ENCODE data around the gene ATRNL1. TPM values are rescaled to one million over a fixed set of nuclear protein-coding genes. Genes with fewer than 3 reads are reported as not detected.

The ATRNL1 gene
- total RNA-seq, 1 donor from 2014 or later: 856 TPM

DNA sequence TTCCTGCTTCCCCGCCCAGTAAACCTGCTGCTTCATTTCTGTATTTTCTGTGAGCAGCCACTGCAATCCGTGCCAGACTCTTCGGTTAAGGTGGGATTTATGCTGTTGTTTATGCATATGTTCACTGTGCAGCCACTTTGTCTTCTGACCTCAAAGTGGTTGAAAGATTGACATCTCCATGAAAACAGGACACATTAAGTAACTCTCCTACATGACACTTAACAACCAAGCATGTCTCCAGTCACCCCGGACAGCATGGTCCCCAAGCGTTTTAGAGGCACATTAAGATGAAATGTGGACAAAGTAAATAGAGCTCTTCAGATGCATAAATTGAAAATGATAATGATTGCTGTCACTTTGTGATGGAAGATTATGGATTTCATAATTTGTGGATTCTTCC lies 758.5 kb downstream of the ATRNL1 start:
- DNase-seq: no peak

DNA sequence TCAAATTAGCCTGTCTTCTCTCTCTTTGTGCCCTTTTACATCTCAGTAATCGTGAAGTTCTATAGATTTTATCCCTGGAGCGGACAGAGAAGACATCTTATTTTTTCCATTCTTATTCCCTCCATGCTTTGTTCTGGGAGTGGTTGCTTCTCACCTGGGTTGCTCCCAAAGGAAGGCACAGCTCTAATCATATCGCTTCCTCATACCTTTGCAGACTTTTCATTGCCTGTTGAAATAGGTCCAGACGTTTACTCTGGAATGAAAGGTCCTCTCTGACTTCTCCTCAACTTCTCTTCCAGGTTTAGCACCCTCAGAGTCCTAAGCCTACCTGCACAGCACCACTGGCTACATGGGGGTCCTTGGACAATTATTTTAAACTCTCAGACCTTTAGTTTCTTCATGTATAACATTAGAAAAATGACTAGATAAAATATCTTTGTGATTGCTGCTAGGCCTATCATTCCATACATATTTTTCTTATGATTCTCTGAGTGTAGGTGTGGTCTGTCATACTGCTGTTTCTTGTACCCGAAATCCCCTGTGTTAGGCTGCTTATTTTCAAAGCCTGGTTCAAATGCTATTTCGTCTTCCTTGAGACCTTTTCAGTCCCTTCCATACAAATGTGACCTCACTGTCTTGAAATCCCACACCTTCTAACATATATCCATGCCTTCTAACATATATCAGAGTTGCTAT lies 761.7 kb downstream of the ATRNL1 start:
- no peak for DNase-seq

DNA sequence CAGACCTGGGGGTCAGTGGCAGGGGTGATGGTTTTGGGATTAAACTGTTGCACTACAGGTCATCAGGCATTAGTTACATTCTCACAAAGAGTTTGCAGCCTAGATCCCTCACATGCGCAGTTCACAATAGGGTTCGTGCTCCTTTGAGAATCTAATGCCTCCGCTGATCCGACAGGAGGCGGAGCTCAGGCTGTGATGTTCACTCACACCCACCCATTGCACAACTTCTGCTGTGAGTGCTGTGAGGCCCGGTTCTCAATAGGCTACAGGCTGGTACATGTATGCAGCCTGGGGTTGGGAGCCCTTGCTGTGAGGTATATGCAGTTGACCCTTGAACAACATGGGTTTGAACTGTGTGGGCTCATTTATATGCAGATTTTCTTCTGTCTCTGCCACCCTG lies 763.4 kb downstream of the ATRNL1 start:
- no peak for DNase-seq

DNA sequence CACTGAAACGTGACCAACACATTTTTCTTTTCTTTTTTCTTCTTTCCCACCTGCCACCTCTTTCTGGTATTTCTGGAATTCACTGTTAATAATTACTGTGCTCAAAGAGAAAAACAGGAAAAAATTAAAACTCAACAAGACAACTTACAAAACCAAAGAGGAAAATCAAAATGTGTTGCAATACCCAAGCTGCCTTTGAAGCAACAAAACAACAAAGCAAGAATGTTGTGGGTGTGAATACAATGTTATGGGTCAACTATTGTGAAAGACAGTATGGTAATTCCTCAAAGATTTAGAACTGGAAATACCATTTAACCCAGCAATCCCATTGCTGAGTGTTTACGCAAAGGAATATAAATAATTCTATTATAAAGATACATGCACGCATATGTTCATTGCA lies 764.7 kb downstream of the ATRNL1 start:
- DNase-seq: no peak

DNA sequence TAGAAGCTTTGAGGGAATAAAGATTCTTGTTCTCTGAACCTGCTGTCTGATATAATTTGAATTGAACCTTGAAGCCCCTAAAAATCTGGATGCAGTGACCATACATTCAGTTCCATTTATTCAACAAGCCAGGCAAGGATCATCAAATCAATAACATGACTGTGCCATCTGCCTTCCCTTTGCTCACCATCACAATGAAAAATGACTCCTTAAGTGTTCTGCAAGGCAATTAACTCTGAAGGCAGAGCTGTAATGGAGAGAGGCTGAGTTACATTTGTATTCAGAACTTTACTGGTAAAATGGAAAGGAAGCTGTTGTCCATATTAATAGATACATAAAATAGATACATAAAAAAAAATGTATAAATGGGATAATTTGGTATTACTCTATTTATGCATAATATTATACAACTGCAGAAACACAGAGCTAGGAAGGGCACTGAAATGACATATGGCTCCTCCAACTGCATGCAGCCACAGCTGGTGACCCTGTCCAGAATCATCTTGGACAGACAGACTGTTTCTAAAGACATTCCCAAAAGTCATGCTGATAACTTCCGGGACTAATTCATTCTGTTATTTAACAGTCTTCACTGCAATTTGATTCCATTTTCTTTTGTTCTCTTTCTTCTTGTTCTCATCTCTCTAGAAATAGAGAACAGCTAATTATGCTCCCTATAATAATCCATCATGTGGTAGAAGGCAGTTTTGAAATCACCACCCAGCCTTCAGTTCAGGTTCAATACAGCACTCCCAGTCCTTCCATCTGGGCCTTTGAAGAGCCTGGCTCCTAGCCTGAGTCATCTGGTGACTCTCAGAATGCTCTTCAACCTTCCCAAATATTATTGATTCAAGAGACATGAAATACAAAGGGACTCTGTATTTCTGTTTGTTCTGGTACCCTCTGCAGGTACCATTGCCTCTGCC lies 767.3 kb downstream of the ATRNL1 start:
- DNase-seq: no peak

DNA sequence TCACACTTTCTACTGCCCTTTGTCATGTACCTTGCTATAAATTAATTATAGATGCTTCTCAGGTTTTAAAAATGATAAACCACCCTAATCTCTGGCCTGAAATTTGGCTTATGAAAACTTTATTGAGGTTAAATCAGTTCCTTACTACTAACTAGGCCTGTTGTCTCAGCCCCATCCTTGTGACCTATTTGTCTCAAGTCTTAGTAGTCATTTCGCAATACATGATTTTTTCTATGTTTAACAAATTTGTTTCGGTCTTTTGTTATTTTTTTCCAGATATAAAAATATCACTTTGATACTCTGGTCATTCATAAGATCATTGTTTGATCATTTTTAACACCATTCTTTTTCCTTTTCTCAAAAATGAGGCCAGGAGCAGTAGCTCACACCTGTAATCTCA lies 768.3 kb downstream of the ATRNL1 start:
- no peak for DNase-seq

DNA sequence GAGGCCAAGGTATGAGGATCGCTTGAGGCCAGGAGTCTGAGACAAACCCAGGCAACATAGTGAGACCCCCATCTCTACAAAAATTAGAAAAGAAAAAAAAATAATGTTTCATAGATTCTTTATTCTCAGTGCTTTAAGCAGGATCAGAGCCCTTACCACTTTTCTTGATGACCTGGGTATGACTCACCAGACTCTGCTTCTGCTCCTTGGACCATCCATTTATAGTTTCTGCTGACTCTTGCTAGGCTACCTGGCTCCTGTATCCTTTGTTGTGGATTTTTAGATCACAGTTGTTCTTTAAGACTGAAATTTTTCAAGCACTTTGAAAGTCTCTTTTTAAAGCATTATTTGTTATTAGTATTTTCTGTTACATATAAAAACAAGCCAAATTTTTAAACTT lies 768.7 kb downstream of the ATRNL1 start:
- no peak for DNase-seq

DNA sequence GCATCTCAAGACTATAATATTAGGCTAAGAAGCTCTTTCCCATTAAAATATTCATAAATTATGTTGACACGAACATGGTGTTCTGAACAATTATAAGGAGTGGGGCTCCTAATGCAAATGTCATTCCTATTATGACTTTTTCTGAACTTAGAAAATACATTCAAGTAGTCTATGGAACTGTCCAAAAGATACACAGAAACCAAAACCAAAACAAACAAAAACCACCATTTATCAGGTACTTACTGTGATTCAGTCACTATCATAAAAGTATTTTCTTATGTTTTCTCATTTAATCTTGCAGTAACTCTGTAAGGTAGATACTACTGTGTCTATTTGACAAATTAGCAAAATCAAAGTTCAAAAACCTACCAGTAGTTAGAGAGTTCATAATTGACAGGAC lies 773.0 kb downstream of the ATRNL1 start:
- DNase-seq: no peak

DNA sequence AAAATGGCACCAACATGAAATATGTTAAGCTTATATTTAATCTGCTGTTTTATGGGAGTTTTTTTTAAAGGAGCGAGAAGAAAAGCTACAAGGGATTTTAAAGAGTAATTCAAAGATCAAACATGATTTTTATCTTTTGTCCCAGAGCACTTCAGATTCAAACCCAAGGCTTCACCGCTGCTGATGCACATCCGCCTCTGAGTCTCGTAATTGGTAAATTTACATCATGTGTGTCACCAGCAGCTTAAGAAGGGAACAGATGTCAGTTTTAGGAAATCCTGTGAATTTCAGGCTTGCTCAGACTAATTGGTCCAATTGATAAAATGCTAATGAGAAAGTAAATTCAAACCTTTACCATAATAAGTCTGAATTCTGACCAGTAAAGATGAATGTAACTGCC lies 773.5 kb downstream of the ATRNL1 start:
- no peak for DNase-seq

DNA sequence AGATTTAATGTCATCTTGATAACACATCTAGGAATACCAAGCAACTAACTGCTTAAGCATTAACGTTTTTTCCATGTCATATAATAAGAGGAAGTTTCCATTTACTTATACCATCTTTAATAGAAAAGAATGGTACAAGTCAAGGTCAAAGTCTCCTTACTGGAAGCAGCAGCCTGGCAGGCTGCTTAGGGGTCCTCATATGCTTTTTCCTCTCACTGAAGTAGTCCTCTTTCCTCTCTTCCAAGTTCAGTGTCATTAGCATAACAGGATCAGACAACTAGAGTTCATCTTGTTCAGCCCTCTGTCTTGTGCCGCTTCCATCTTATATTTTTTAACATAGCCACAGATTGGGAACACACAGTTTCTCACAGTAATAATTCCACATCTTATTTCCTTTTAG lies 774.1 kb downstream of the ATRNL1 start:
- no peak for DNase-seq

DNA sequence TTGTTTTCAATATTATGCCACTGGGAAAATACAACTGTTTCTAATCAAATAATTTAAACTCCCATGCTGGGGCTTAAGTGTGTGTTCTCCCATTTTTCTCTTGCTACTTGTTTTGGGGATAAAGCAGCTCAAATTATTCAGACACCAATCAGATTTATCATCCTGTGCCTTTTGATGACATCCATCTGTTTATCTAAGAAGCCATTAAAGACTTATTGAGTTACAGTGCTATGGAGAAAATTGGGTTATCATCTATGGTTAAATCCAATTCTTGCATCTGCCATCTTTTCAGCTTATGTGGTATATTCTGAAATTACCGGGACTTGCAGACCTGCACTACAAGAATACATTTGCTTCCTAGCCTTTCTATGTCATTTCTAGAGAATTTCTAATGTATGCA lies 778.7 kb downstream of the ATRNL1 start:
- DNase-seq: no peak

DNA sequence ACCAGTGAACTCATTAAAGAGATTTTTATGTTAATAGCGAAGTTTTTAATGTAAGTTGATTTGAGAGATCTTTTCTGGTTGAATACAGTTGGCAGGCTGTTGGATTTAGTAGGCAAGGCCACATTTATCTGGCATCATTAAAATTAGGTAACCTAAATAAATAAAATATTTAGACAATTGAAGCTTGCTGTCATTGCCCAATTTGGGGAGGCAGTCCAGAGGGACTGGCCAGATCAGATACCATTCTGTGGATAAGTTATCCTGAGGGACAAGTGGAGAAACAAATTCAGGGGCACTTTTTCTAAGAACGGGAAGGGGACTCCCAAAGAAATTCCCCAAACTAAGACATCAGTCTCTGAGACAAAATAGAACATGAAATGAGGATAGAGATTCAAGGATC lies 782.0 kb downstream of the ATRNL1 start:
- DNase-seq: no peak

DNA sequence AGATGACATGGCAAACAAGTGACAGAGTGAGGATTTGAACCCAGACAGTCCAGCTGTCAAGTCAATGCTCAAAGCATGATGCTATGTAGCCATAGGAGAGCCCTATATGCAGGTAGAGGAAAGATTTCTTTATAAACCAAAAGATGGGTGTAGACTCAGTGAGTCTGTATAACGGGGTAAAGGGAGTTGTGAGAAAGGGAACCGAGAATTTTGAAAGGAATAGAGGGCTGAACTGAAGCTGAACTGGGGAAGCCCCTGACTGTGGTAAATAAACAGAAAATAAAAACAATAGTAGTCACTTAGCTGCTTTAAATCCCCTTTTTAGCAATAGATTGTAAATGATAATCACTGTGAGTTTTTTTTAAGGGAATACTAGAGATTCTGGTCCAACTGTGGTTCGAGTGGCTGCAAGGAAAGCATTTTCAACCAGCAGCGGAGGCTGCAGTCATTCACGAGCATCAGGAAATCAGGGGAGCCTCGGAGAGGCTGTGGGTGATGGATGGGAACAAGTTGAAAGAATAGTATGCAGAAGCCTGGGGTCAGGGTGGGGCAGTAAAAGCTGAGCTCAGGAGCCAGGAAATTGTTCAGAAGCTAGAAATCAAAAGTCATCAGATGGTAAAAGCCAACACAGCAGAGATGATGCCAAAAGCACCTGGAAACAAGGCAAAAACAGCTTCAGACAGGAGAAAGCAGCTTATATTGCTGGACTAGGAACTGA lies 786.4 kb downstream of the ATRNL1 start:
- DNase-seq: no peak

DNA sequence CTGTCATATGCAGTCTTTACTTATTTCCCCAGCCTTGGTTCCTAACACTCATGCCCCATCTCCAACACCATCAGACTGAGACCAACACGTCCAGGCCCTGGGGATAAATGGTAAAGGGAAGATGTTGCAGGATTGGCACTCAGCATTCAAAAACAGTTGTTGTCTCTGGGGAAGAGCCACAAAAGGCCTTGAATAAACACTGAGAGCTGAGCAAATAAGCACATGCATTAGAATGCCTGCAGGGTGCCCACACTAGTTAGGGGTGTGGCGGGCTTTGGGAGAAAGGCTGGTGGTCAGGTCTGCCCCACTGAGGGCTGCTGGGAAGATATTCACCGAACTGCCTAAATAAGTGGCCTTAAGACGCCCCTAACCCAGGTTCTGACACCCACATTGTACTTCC lies 788.9 kb downstream of the ATRNL1 start:
- no peak for DNase-seq

DNA sequence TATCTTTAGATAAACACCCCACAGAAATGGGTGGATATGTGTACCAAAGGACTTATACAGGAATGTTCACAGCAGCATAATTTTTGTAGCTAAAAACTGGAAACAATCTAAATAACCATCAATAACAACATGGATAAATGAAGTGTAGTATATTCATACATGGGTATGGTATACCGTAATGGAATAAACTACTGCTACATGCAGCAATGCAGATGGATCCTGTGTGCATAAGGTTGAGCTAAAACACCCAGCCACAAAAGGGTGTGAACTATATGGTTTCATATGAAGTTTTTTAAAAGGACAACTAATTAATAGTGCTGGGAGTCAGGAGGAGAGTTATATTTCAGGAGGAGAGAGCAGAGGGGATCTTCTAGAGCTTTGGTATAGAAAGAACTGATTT lies 790.2 kb downstream of the ATRNL1 start:
- no peak for DNase-seq

DNA sequence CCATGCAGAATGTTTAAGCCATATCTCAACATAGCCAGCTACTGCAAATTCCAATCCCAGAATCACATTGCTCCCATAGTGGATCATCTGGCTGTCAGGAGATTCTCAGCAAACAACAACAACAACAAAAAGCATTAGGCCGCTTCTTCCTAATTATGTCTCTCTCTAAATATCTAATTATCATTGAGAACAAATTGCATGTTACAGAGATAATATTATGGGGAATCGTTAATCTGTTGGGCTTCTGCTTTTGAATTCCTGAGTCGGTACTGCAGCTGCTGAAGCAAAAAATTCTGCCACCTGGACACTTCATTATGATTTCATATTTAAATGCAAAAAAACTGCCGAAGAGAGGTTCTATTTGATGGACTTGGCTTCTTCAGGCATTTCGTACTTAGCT lies 791.2 kb downstream of the ATRNL1 start:
- DNase-seq: no peak

DNA sequence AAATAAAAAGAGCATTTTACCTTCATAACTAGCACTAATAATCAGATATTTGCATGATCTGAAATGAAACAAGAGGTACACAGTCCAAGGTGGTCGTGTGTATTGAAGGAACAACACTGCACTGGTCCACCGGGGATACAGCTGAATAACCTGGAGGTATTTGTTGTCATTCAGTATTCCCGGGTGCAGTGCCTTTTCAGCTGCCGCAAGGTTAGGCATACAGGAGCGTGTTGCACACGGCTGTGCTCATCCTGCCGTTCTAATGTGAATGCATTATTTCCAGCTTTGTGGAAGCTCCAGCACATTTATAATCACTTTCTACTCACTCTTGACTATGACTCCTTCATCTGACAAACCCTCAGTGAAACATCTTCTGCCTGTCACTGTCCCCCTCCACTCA lies 802.0 kb downstream of the ATRNL1 start:
- no peak for DNase-seq

DNA sequence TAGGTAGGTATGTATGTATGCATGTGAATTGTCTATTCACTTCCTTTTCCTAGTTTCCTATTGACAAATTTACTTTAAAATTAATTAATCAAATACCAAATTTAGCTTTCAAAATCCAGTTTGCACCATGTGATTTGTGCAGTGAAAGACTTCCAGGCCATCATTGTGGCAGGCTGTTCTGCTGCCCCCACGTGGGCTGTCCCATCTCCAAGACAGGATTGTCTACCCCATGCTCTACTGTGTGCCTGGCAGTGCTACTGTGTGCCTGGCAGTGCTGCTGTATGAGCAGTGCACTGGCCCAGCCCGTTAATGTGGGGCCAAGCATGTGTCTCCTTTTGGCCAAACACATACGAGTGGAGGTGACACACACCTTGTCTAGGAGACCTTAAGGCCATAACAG lies 805.1 kb downstream of the ATRNL1 start:
- no peak for DNase-seq

DNA sequence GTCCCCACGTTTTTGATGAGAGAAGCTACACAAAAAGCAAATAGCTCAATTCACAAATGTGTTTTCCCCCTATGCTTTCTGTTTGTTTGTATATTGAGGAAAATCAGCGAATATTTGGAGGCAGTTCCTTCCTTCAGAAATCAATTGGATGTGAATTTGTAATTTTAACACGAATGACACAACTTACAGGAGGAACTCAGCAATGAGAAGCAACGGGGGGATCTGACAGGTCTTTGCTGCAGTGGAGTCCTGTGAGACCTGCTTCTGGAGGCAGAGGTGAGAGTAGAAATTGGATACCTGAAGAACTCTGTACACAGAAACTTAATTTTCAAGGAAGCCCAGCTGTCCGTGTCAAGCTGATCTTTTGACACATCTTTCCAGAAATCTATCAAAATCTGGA lies 809.4 kb downstream of the ATRNL1 start:
- no peak for DNase-seq

DNA sequence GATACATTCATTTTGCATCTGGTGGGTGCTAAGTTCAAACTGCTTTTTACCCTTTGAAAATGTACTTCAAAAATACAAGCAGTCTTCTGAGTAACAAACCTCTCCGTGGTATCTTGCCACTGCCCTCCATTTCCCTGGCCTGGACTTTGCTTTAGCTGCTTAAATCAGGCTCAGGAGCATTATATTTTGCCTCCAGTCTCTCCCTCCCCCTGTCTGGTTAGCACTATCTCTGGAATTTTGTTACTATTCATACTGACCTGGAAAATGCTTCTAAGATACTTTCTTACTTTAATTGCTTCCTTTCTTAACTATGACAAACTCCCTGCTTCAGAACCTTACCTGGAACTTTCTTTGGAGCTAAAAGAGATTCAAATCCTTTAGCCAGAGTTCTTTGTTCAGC lies 810.0 kb downstream of the ATRNL1 start:
- no peak for DNase-seq

DNA sequence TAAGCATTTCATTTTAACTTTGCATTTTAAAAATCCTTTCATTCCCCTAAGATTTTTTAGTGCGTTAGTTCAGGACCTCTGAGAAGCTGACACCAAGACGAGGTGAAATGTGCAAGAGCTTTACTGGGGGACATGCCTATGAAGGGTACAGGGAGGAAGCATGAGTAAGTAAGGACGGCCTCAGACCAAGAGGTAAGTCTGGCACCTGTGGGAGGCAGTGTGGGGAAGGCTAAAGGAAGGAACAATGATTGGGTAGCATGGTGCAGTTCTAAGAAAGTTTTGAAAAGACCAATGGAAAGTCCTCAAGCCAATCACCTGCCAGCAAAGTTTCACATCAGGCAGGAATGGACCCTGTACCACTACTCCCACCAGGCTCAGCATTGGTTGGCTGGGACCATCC lies 810.7 kb downstream of the ATRNL1 start:
- no peak for DNase-seq

DNA sequence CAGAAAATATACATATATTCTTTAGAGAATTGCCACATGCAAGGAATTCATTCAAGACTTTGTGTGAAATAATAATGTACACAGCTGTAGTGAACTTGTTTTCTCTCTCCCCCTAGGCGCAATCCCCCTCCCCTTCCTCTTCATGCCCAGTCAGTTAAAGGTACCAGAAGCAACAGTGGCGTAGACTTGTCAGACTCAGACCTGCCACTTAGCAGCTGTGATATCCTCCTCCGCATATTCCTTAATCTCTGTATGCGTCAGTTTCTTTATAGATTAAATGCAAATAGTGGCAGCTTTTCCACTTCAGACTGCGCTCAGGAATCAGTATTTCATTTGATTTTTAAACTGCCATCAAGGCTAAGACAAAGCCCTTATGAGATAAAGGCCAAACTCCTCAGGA lies 815.9 kb downstream of the ATRNL1 start:
- DNase-seq: no peak
